Measurements from ENCODE around the gene CYLD.

Gene CYLD

DNA sequence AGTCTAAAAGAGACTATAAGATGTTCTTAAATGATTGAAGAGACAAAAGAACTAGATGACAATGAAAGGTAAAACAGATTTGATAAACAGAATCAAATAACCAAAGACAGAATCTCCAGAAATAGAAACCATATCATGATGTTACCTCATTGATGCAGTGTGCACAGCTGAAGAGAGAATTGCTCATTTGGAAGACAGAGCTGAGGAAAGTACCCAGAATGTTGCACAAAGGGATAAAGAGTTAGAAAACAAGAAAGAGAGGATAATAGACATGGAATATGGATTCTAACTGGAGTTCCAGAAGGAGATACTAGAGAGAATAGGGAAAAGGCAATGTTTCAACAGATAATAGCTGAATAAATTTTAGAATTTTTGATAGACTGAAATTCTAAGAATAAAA, 47.9 kb downstream of the CYLD start:
- peaks cover 56% of the 10 kb centered on the region for H3K36me3 ChIP-seq (ENCODE audit: insufficient read depth, low read length)
- no peak overlapping the region for H2AFZ ChIP-seq (ENCODE audit: low read length, unreplicated experiment)
- H3K79me2 ChIP-seq (ENCODE audit: control insufficient read depth, insufficient read depth, low read length, unreplicated experiment) = no peaks in the 10 kb centered on the region
- H3K27ac ChIP-seq (ENCODE audit: low read depth, low read length) = no peak overlapping the region
- no peaks in the 10 kb centered on the region for H3K4me1 ChIP-seq (ENCODE audit: control insufficient read depth, insufficient read depth, low read length, unreplicated experiment)
- H3K27me3 ChIP-seq (ENCODE audit: insufficient read depth, low read length) = no peaks in the 10 kb centered on the region
- H3K4me3 ChIP-seq (ENCODE audit: low read depth, low read length) = no peak overlapping the region

DNA sequence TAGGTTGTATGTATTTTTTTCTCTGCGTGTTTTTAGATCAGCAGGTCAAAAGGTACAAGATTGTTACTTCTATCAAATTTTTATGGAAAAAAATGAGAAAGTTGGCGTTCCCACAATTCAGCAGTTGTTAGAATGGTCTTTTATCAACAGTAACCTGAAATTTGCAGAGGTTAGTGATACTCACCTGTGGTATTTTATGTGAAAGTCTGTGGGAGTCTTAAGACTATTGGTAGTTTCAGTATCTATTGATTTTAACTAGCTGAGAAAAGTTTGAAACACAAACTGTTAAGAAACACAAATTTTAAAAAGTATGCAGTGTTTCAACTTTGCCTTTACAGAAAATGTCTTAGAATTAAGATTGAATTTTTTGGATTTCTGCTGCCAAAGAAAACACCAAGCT, 49.6 kb downstream of the CYLD start:
- Histone ChIP-seq H3K36me3 (ENCODE audit: insufficient read depth, low read length) (peaks cover 49% of the 10 kb centered on the region), H3K4me1 (ENCODE audit: control insufficient read depth, insufficient read depth, low read length, unreplicated experiment) (no peaks in the 10 kb centered on the region), H3K79me2 (ENCODE audit: control insufficient read depth, insufficient read depth, low read length, unreplicated experiment) (no peaks in the 10 kb centered on the region), H3K27ac (ENCODE audit: low read depth, low read length) (no peak overlapping the region), H2AFZ (ENCODE audit: low read length, unreplicated experiment) (no peak overlapping the region), H3K4me3 (ENCODE audit: low read depth, low read length) (no peak overlapping the region), H3K27me3 (ENCODE audit: insufficient read depth, low read length) (no peaks in the 10 kb centered on the region)

DNA sequence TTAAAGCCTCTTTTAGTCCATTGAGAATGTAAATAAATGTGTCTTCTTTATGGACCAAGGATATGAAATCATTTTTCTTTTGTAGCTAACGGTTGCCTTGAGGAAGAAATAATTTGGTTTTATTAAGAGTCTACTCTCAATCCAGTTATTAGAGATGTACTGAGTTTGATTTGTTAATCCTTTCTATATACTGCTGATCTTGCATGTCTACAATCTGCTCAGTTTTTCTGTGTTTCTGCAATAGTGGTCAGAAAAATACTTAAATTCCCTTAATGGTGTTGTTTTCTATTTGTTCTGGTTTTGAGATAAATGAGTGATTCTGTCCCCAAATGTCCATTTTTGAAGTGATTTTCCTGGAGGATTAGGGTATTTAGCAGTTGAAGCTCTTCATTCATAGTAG, 54.9 kb downstream of the CYLD start:
- Histone ChIP-seq H3K79me2 (ENCODE audit: control insufficient read depth, insufficient read depth, low read length, unreplicated experiment) (no peaks in the 10 kb centered on the region), H3K36me3 (ENCODE audit: insufficient read depth, low read length) (peaks cover 8% of the 10 kb centered on the region), H3K4me3 (ENCODE audit: low read depth, low read length) (no peak overlapping the region), H3K27me3 (ENCODE audit: insufficient read depth, low read length) (no peaks in the 10 kb centered on the region), H3K4me1 (ENCODE audit: control insufficient read depth, insufficient read depth, low read length, unreplicated experiment) (no peaks in the 10 kb centered on the region), H3K27ac (ENCODE audit: low read depth, low read length) (no peak overlapping the region), H2AFZ (ENCODE audit: low read length, unreplicated experiment) (no peak overlapping the region)

DNA sequence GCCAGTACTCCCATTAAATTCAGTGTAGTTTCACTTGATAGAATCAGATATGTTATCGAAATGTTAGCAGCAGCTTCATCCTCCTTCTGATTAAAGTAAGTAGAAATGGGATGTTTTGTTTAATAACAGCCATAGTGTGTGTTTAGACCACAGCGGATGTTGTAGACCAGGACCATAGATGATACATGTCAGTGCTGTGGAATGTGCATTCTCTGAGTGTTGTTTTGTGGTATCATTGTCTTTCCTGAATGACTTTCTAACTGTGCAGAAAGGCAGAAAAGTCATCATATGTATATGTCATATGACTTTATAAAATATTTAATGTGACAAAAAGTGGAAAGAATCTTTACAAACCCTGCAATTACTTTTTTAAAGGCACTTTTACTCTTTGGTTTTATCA, 55.6 kb downstream of the CYLD start:
- peaks cover 6% of the 10 kb centered on the region for H3K36me3 ChIP-seq (ENCODE audit: insufficient read depth, low read length)
- H3K4me3 ChIP-seq (ENCODE audit: low read depth, low read length) = no peak overlapping the region
- H3K79me2 ChIP-seq (ENCODE audit: control insufficient read depth, insufficient read depth, low read length, unreplicated experiment) = no peaks in the 10 kb centered on the region
- H3K4me1 ChIP-seq (ENCODE audit: control insufficient read depth, insufficient read depth, low read length, unreplicated experiment) = no peaks in the 10 kb centered on the region
- H2AFZ ChIP-seq (ENCODE audit: low read length, unreplicated experiment) = no peak overlapping the region
- H3K27me3 ChIP-seq (ENCODE audit: insufficient read depth, low read length) = no peaks in the 10 kb centered on the region
- H3K27ac ChIP-seq (ENCODE audit: low read depth, low read length) = no peak overlapping the region

DNA sequence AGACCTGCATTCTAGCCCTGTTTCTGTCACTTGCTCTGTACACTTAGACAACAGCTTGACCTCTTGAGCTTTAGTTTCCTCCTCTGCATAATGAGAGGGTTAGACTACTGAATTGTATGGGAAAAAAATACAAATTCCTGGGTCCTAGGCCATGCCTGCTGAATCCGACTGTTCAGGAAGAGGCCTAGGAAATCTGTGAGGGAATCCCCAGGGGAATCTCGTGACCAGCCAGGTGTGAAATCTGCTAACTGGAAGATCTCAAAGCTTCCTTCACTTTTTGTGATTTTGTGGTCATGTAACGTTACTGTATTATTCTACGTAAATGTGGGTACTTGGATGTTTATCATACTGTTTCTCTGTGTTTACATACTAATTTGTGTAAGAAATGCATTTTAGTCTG, 58.2 kb downstream of the CYLD start:
- no peaks in the 10 kb centered on the region for H3K4me1 ChIP-seq (ENCODE audit: control insufficient read depth, insufficient read depth, low read length, unreplicated experiment)
- H3K27ac ChIP-seq (ENCODE audit: low read depth, low read length) = no peak overlapping the region
- H3K79me2 ChIP-seq (ENCODE audit: control insufficient read depth, insufficient read depth, low read length, unreplicated experiment) = no peaks in the 10 kb centered on the region
- no peaks in the 10 kb centered on the region for H3K27me3 ChIP-seq (ENCODE audit: insufficient read depth, low read length)
- H3K4me3 ChIP-seq (ENCODE audit: low read depth, low read length) = no peak overlapping the region
- no peak overlapping the region for H2AFZ ChIP-seq (ENCODE audit: low read length, unreplicated experiment)
- H3K36me3 ChIP-seq (ENCODE audit: insufficient read depth, low read length) = no peaks in the 10 kb centered on the region

DNA sequence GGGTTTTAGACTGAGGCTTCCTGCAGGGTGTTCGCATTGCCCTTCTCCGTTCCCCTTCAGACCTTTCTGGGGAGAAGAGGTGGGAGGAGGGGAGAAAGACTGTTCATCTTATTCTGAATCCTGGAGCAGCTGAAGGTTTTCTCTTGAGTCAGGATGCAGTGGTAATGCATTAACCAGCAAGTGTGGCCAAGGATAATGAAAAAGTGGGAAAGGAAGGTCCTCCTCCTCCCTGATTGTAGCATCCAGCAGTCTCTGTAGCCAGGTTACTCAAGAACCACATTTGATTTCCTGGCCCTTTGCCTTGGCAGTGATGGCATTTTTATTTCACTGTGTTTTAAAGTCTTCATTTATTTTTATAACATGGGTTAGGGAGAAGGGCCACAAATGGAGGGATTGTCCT, 59.1 kb downstream of the CYLD start:
- H2AFZ ChIP-seq (ENCODE audit: low read length, unreplicated experiment) = no peak overlapping the region
- H3K4me3 ChIP-seq (ENCODE audit: low read depth, low read length) = no peak overlapping the region
- no peaks in the 10 kb centered on the region for H3K79me2 ChIP-seq (ENCODE audit: control insufficient read depth, insufficient read depth, low read length, unreplicated experiment)
- no peak overlapping the region for H3K27ac ChIP-seq (ENCODE audit: low read depth, low read length)
- H3K4me1 ChIP-seq (ENCODE audit: control insufficient read depth, insufficient read depth, low read length, unreplicated experiment) = no peaks in the 10 kb centered on the region
- H3K27me3 ChIP-seq (ENCODE audit: insufficient read depth, low read length) = no peaks in the 10 kb centered on the region
- no peaks in the 10 kb centered on the region for H3K36me3 ChIP-seq (ENCODE audit: insufficient read depth, low read length)

DNA sequence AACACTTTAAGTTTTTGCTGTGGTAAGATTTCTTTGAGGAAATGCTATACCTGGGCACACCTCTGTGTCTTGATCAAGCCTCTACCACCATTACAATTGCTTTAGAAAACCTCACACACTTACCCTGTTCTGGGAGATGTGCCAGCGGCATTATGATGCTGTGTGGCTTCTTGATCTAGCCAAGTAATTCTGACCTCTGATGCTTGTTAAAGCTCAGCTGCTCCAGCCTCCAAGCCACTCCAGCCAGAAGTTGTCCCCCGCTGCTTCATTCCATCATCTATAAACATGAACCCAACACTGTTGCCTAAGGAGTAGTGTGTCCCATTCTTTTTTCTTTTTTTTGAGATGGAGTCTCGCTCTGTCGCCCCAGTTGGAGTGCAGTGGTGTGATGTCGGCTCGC, 60.1 kb downstream of the CYLD start:
- no peak overlapping the region for H3K4me3 ChIP-seq (ENCODE audit: low read depth, low read length)
- no peaks in the 10 kb centered on the region for H3K27me3 ChIP-seq (ENCODE audit: insufficient read depth, low read length)
- H3K36me3 ChIP-seq (ENCODE audit: insufficient read depth, low read length) = no peaks in the 10 kb centered on the region
- no peak overlapping the region for H3K27ac ChIP-seq (ENCODE audit: low read depth, low read length)
- no peak overlapping the region for H2AFZ ChIP-seq (ENCODE audit: low read length, unreplicated experiment)
- no peaks in the 10 kb centered on the region for H3K79me2 ChIP-seq (ENCODE audit: control insufficient read depth, insufficient read depth, low read length, unreplicated experiment)
- H3K4me1 ChIP-seq (ENCODE audit: control insufficient read depth, insufficient read depth, low read length, unreplicated experiment) = no peaks in the 10 kb centered on the region

DNA sequence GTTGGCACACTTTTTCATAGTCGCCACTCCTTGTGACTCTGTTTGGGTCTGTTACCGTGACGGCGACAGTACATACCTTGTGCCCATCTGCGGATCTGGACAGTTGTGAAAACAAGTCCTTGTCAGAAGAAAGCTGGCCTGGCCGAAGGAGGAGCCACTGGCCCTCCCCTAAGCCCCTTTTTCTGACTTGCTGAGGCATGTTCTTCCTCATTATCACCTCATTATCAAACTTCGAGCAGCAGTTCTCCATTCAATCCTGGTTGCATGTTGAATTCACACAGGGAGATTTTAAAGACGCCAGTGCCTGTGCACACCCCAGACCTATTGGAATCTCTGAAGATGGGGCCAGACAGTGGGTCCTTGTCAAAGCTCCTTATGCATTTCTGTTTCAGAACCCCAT, 61.1 kb downstream of the CYLD start:
- Histone ChIP-seq H3K36me3 (ENCODE audit: insufficient read depth, low read length) (no peaks in the 10 kb centered on the region), H3K4me1 (ENCODE audit: control insufficient read depth, insufficient read depth, low read length, unreplicated experiment) (no peaks in the 10 kb centered on the region), H3K27me3 (ENCODE audit: insufficient read depth, low read length) (no peaks in the 10 kb centered on the region), H3K4me3 (ENCODE audit: low read depth, low read length) (no peak overlapping the region), H2AFZ (ENCODE audit: low read length, unreplicated experiment) (no peak overlapping the region), H3K79me2 (ENCODE audit: control insufficient read depth, insufficient read depth, low read length, unreplicated experiment) (no peaks in the 10 kb centered on the region), H3K27ac (ENCODE audit: low read depth, low read length) (no peak overlapping the region)

DNA sequence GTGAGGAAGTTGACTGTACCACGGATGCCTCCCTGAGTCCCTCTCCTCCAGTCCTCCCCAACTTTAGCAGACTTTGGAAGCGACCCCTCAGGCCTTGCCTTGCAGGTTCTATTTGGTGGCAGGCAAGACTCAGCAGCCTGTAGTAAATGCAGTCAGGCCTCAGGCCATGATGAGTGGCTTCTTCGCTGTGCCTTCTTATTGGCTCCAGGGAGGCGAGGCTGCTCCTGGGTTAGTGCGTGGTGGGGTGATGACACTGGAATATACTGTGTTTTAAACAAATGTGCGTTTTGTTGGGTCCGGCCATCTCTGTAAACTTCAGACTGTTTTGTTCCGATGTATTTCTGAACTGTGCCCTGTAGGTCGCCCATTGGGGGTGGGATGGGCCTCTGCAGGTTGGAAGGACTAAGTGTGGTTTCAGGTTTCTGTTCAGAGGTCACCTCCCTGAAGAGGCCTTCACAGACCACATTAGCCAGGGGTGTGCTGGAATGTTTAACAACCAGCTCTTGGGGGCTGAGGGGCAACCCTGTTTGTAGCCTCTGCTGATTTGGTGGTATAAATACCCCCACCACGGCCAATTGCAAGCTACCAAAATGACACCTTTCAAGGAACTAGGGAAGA, 62.5 kb downstream of the CYLD start:
- no peaks in the 10 kb centered on the region for H3K79me2 ChIP-seq (ENCODE audit: control insufficient read depth, insufficient read depth, low read length, unreplicated experiment)
- no peaks in the 10 kb centered on the region for H3K36me3 ChIP-seq (ENCODE audit: insufficient read depth, low read length)
- H3K27ac ChIP-seq (ENCODE audit: low read depth, low read length) = no peak overlapping the region
- no peak overlapping the region for H2AFZ ChIP-seq (ENCODE audit: low read length, unreplicated experiment)
- H3K4me3 ChIP-seq (ENCODE audit: low read depth, low read length) = no peak overlapping the region
- H3K4me1 ChIP-seq (ENCODE audit: control insufficient read depth, insufficient read depth, low read length, unreplicated experiment) = no peaks in the 10 kb centered on the region
- 0 out of 2 replicates have a peak, but pooled peaks cover 5% of the 10 kb centered on the region for H3K27me3 ChIP-seq (ENCODE audit: insufficient read depth, low read length)

DNA sequence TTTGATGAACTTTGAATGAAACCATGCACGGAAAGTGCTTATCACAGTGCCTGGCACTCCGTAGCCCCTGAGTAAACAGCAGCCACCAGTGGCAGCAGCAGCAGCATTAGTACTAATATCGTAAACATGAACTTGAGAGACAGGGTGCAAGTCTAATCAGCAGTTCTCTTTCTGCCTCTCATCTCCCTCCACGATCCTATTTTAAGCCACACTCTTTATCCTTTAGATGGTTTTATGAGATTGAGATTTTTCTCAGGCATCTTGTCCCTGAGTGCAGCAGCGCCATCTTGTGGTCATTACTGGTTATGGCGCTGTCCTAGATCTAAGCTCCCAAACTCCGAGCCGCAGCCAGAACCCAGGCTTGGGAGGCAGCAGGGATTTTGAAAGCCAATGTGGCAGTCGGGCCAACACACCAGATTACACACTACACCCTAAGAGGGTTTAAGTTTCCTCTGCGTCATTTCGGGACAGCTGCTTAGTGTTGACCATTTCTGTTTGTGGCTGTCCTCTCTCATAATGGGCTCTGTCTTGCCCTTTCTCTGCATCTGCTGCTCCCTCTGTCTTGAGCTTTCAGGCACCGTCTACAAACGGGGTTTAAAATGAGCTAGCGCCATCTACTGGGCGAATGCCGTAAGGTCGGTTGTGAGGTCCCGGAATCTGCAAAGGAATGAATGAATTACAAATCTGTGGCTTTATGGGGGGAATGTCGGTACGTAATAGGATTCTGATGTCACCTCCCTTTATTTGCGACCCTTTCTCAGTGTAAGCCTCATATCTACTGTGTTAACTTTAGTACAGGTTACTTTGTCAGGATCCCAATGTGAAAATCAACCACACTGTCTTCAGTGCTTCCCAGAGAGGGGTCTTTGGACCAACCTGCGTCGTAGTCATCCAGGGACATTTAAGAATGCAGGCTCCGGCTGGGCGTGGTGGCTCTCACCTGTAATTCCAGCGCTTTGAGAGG, 64.5 kb downstream of the CYLD start:
- Histone ChIP-seq H2AFZ (ENCODE audit: low read length, unreplicated experiment) (peak overlapping the region; percentile 94), H3K27ac (ENCODE audit: low read depth, low read length) (no peak overlapping the region), H3K27me3 (ENCODE audit: insufficient read depth, low read length) (0 out of 2 replicates have a peak, but pooled peaks cover 5% of the 10 kb centered on the region), H3K79me2 (ENCODE audit: control insufficient read depth, insufficient read depth, low read length, unreplicated experiment) (no peaks in the 10 kb centered on the region), H3K36me3 (ENCODE audit: insufficient read depth, low read length) (no peaks in the 10 kb centered on the region), H3K4me3 (ENCODE audit: low read depth, low read length) (peak overlapping the region; percentile 77), H3K4me1 (ENCODE audit: control insufficient read depth, insufficient read depth, low read length, unreplicated experiment) (no peaks in the 10 kb centered on the region)
